ENCODE data around the gene EFHD2. TPM values are rescaled to one million over a fixed set of nuclear protein-coding genes. Genes with fewer than 3 reads are reported as not detected.
A peak's percentile ranks its signal among the peaks of the same experiment; 100 is the strongest.
"Not testable (repeated sequence)": the region's sequence is repeated elsewhere in the genome, so short reads cannot be mapped to it uniquely, and the experiment has no call there.

EFHD2 gene
- 10 to 100 TPM in 2 of 3 donors, 1 to 10 TPM in 1; 8.2 to 11.9 (median 10.8) TPM for polyA plus RNA-seq (ENCODE audit: insufficient read length in 3 of 3)

- peak; percentile 67 to 80 (median 78) for DNase-seq (ENCODE audit: low read depth in 3 of 3, low spot score in 2 of 3)
These were observed at the start of gene EFHD2 for GRCh38 chr1:15409388-15410222. Gene EFHD2, plus strand, starts transcription at chr1:15409888. Its CDS starts 84 bp downstream, at chr1:15409972.

GRCh38 chr1:15360700-15361099 is 49.0 kb upstream of the EFHD2 start:
- DNase-seq (ENCODE audit: low read depth in 3 of 3, low spot score in 2 of 3) = no peak

- DNase-seq (ENCODE audit: low read depth in 3 of 3, low spot score in 2 of 3) = no peak
These were observed 47.5 kb upstream of the EFHD2 start for GRCh38 chr1:15362096-15362736.

- DNase-seq (ENCODE audit: low read depth in 3 of 3, low spot score in 2 of 3) = no peak
These were observed 47.0 kb upstream of the EFHD2 start for GRCh38 chr1:15362737-15363128.

GRCh38 chr1:15364740-15365139 is 44.9 kb upstream of the EFHD2 start:
- no peak for DNase-seq (ENCODE audit: low read depth in 3 of 3, low spot score in 2 of 3)

- no peak for DNase-seq (ENCODE audit: low read depth in 3 of 3, low spot score in 2 of 3)
These were observed 40.8 kb upstream of the EFHD2 start for GRCh38 chr1:15368888-15369287.

GRCh38 chr1:15370268-15370667 is 39.4 kb upstream of the EFHD2 start:
- no peak for DNase-seq (ENCODE audit: low read depth in 3 of 3, low spot score in 2 of 3)

- no peak for DNase-seq (ENCODE audit: low read depth in 3 of 3, low spot score in 2 of 3)
These were observed 38.7 kb upstream of the EFHD2 start for GRCh38 chr1:15370781-15371520.

GRCh38 chr1:15371610-15372545 is 37.8 kb upstream of the EFHD2 start:
- DNase-seq (ENCODE audit: low read depth in 3 of 3, low spot score in 2 of 3) = no peak

- DNase-seq (ENCODE audit: low read depth in 3 of 3, low spot score in 2 of 3) = no peak
These were observed 31.0 kb upstream of the EFHD2 start for GRCh38 chr1:15378729-15379128.

GRCh38 chr1:15379151-15379550 is 30.5 kb upstream of the EFHD2 start:
- DNase-seq (ENCODE audit: low read depth in 3 of 3, low spot score in 2 of 3) = not testable (repeated sequence)

GRCh38 chr1:15380601-15381508 is 28.8 kb upstream of the EFHD2 start:
- DNase-seq (ENCODE audit: low read depth in 3 of 3, low spot score in 2 of 3) = no peak

GRCh38 chr1:15381805-15382204 is 27.9 kb upstream of the EFHD2 start:
- DNase-seq (ENCODE audit: low read depth in 3 of 3, low spot score in 2 of 3) = no peak

- DNase-seq (ENCODE audit: low read depth in 3 of 3, low spot score in 2 of 3) = no peak
These were observed 26.8 kb upstream of the EFHD2 start for GRCh38 chr1:15382601-15383518.

GRCh38 chr1:15383810-15384209 is 25.9 kb upstream of the EFHD2 start:
- no peak for DNase-seq (ENCODE audit: low read depth in 3 of 3, low spot score in 2 of 3)

- no peak for DNase-seq (ENCODE audit: low read depth in 3 of 3, low spot score in 2 of 3)
These were observed 25.3 kb upstream of the EFHD2 start for GRCh38 chr1:15384301-15384901.

- no peak for DNase-seq (ENCODE audit: low read depth in 3 of 3, low spot score in 2 of 3)
These were observed 24.3 kb upstream of the EFHD2 start for GRCh38 chr1:15385420-15385819.
